Activated CD8-positive, alpha-beta memory T cell treated with anti-CD3 and anti-CD28 coated beads, Interleukin-2, amount 50 U/mL, for 48 hours (primary cell): ENCODE results near the gene MARK3.

ENCODE experiments used
- DNase-seq: peaks from one replicate; pipeline ENCODE4 v3.0.0-alpha.2; 2020

MARK3 gene

DNA sequence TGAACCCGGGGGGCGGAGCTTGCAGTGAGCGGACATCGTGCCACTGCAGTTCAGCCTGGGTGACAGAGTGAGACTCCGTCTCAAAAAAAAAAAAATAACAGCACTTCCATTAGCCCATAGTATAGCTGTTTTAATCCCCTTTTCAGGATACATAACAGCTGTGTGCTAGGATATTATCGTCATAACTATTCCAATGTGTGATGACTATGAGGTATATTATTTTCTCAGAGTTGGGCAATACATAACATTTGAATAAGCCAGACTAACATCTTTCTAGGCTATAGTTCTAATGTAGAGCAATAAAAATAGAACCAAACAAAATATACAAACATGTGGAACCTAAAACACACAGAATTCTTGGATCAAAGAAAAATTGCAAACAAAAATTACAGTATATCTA is 57.1 kb downstream of the MARK3 start:
- no peak for DNase-seq

DNA sequence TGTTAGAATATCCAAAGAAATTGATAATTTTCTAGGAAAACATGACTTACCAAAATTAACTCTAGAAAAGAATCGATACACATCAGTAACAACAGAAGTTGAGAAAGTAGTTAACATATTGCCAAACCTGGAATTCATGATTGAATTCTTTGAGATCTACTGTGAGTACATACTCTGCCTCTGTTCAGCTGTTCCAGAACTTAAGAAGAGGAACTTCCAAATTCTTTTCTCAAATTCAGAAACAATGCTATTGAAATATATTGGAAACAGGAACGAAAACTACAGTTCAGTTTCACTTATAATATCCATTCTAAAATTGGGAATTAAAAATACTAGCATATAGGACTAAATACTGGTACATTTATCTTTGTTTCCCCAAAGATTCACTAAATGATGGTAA is 57.9 kb downstream of the MARK3 start:
- DNase-seq, result no peak

DNA sequence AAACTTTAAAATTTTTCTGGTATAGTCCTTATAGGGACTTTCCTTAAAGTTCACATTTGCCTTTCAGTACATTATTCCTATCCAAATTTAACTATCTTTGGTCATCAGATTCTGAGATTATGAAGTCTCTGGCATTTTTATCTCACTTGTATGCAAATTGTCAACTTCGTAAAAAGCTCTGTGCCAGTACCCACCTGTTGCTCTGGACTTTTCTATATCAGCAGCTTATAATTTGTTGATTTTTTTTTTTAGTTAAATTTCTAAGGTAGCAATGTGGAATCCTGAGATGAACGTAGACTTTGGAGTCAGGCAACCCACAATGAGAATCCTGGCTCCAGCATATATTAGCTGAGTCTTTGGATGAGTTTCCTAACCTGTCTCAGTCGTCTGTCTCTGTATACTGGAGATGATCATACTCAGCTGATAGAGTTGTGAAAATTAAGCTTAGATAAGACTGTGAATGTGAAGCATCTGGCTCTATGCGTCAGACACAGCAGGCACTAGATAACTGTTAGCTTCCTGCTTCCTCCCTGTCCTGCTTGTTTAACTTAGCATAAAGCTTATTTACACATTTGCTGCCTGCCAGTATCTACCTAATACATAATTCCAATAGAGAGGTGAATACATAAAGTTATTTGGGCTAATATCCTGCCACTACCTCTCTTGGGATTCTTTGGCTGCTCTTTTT is 59.8 kb downstream of the MARK3 start:
- DNase-seq, result no peak

DNA sequence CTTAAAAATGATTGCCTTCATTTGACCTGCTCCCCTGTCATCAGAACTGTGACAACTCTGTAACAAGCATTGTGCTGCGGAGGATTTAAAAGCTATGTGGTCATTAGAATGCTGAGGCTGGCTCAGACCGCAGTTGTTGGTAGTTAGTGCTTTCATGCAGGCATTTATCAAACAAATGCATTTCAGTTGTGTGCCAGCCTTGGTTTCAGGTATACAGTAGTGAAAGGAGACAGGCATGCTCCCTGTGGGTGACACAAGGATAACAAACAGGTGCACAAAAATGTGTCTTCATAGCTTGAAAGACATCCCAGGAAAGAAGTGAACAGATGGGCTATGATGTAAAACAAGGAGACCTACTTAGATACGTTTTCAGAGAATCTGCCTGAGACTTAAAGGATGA is 60.6 kb downstream of the MARK3 start:
- no peak for DNase-seq

DNA sequence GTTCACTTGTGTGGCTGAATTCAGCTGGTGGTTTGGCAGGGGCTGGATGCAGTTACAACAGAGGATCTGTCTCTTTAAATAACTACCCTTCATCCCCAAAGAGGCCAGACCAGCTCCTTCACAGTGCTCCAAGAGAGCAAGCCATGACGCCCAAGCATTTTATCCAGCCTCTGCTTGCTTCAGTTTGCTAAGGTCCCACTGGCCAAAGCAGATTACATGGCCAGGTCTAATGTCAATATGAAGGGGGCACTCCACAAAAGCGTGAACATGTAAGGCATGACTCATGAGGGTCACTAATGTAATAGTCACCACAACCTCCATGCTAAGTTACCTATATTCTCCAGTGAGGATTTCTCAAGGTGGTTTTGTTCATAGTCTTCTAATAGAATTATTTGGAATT is 62.9 kb downstream of the MARK3 start:
- no peak for DNase-seq

DNA sequence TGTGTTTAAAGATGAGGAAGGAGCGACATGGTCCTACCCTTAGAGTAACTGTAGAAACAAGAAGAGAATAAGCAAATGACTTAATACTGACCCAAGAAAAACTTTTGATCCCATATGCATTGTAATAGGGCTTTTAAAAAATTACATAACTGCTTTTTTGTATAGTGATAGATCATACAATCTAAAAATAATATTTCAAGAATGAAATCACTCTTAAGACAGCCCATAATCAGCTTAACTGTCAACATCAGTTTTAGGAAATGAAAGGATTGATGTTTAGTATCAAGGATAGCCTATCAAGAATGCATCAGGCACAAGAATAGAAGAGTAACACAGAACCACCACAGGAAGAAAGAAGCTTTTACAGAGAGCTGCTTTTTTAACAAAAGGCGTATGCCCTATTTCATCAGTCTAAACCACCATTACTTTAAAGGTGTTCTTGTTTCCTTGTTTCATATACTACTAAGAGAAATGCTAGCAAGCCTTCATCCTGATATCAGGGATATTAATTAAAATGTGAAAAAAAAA is 64.5 kb downstream of the MARK3 start:
- no peak for DNase-seq

DNA sequence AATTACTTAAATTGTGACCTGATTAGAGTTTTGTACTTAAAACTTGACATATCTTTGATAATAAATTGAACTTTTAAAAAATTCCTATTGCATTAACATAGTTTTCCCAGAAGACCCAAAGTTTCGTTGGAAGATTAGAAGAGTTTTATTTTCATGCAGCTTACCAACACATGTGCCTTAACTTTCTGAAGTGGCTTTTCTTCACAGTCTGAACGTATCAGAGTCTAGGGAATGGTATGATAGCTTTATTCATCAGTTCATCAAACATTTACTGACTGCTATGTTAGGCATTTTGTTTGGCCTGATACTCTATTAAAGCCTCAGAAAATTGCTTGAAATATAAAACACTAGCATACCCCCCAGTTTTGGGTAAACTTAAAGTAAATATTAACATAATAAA is 65.2 kb downstream of the MARK3 start:
- DNase-seq, result no peak

DNA sequence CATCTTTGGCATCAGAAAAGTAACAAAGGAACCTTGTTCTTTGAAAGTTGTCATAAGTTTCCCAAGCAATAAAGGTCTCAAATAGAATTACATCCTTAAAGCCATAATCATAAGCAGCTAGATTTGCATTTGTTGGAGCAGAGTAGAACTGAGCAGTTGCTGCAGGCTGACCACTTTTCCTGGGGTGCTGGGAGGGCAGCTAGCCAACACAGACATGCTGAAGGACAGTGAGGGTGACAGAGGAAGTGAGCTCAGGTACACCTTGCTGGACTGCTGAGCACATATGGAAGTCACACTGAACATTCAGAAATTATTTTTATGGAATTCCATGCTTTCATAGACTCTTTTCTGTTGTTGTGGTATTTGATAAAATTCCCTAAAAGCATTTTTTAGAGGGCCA is 66.2 kb downstream of the MARK3 start:
- DNase-seq, result no peak

DNA sequence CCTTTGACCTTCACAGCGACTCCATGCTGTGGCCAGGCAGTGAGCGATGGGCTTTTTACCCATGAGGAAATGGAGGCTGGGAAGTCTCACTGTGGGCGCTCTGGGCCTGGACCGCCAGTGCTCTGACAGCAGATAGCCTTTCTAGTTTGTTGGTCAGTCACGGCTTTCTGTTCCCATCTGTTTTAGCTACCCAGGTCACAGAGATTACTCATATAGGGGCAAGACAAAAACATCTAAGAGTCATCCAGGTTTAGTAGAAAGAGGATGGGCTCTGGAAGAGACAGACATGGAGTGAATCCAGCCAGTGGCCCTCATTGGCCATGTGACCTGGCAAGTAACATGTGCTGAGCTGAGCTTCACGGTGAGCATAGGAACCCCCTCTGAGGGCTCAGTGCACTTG is 68.6 kb downstream of the MARK3 start:
- DNase-seq, result no peak

DNA sequence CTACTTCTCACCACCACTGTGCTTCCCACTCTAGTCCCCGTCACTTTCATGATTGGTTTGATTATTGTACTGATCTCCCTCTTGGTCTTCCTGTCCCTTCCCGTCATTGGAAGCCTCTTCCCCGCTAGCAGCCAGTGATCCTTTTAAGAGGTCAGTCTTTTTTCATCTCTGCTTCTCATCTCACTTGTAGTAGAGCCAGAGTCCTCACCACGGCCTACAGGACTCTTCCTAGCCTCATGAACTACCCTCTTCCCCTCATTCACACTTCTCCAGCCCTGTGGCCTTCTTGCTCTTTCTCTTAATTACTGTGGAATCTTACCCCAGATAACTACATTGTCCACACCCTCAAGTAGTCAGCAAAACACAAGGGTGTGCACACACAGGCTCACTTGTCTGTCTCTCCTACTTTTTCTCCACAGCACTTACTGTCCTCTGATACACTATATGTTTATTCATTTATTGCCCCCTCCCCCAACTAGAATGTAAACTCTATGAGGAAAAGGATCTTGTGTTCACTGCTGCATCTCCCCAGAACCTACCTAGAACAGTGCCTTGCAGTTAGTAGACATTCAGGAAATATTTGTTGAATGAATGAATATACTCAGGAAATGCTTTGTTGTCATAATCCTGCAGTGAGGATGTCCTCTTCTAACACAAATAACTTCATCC is 71.1 kb downstream of the MARK3 start:
- no peak for DNase-seq

DNA sequence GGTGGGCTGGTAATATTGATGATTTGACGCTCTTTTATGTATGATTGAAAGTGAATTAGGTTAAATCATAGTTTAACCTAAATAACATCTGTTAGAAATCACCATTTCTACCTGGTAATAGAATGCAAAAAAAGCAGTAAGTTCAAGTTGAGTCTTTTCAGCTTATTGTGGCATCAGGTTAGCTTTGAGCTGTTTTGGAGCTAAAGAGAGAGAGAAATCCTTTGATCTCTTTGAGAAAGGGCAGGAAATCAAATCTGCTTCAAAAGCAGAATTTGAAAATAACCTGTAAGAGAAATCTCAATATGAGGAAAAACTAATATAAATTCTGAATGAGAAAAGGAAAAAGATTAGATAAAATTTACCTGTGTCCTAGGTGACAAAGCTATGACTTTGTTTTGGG is 75.2 kb downstream of the MARK3 start:
- DNase-seq, result no peak

DNA sequence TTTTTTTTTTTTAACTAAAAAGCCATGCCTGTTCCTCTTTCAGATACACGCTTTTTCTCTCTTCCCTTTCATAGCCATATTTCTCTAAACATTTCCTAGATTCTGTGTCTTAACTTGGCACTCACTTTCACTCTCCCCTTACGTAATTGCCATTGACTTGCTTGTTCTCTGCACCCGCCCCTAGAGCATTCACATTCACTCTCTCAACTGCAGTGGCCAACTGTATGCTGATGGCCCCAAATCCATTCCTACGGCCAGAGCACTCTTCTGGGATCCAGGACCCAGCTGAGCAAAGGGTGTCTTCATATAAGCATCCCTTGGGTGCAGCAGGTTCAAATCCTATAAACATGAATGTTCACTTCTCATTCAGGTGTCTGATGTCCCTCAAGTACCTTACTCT is 77.9 kb downstream of the MARK3 start:
- DNase-seq, result no peak

DNA sequence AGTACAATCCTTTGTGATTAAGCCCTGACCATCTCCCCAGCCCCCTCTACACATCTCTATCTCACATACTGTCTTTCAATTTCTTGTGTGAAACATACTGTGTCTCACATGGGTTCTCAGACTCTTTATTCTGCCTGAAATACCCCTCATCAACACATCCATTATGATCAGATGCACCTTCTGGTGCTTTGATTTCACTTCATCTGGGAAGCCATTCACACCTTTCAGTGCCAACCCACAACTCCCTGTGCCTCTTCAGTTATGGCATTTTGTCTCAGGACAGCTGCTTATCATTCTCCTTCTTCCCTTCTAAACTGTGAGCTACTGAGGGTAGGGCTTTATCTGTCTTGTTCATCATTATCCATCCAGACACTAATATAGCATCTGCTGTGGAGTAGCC is 78.6 kb downstream of the MARK3 start:
- DNase-seq, result no peak

DNA sequence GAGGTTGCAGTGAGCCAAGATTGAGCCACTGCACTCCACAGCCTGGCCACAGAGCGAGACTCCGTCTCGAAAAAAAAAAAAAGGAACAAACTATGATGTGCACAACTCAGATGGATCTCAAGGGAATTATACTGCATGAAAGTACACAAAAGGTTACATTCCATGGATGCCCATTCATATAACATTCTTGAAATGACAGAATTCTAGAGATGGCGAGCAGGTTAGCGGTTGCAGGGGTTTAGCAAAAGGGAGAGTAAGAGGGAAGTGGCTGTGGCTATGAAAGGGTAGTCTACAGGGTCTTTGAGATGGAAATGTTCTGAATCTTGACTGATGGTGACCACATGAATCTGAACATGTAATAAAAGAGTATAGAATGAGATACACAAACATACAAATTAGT is 87.7 kb downstream of the MARK3 start:
- DNase-seq, result no peak

DNA sequence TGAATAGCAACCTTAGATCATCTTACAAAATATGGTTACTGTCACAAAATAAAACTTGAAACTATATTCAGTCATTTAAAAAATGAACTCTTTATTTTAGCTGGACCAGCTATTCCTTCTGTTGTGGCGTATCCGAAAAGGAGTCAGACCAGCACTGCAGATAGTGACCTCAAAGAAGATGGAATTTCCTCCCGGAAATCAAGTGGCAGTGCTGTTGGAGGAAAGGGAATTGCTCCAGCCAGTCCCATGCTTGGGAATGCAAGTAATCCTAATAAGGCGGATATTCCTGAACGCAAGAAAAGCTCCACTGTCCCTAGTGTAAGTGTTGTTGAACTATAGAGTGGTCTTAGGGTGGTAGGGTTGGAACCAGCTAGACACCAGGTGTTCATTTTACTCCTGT is 89.7 kb downstream of the MARK3 start:
- no peak for DNase-seq

DNA sequence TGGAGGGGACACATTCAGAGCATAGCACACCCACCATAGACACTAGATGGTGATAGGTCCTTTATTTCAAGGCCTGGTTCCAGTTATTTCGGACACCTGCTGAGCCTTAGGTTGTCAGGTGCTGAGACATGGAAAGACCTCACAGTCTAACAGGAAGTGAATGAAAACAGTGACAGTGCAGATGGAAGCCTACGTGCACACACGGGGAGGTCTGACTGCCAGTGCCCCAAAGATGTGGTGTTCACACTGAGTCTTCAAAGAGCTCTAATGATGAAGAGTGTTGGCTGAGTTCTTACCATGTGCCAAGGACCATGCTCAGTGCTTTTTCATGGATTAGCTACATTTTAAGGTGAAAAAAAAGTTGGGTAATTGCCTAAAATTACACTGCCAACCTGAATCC is 90.8 kb downstream of the MARK3 start:
- DNase-seq, result no peak

DNA sequence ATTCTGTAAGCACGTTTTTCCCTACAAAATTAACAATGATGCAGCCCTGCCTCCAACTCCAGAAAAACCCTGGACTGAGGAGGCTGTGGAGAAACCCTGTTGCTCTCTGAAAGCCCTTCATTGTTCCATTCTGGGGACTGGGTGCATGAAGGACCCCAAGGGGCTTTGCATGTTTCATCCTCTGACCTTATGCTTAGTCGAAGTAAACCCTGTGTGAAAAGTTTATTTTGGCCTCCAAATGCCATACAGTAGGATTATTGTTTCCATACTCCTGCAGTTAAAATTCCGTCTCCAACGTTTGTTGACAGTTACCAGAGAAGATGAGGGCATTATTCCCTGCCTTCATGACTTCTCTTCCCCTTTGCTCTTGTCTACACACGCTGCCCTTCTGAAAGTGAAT is 91.4 kb downstream of the MARK3 start:
- no peak for DNase-seq

DNA sequence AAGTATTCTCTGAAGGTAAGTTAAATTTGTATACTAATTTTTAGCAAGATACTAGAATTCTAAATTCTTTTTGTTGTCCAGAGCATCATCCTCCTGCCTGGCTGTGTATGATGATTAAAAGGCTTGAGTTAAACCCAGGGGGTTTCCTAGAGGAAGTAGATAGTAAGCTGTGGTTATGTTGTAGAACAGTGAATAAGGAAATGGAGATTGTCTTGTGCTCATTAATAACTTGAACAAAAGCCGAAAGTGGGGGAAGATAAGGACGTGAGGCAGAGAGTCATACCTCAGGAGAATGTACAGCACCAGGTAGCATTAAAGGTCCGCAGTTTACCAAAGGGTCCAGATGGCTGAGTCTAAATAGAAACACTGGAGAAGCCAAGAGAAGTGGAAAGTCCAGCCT is 95.4 kb downstream of the MARK3 start:
- DNase-seq, result no peak

DNA sequence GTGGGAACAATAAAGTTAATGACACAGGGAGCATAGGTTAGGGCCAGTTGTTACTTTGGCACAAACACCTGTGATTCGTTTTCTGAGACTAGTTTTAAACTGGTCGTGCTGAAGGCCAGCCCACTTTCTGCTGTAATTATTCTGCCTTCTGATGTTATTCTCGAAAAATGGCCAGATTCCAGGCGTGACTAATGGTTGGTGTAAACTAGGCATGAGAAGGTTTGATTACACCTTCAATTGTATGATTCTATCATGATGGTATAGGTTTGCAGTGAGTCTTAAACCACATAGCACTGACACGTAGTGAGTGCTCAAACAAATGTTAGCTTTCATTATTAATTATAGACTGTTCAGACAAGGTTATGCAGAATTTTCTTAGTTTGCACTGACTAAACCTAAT is 98.4 kb downstream of the MARK3 start:
- DNase-seq, result no peak

DNA sequence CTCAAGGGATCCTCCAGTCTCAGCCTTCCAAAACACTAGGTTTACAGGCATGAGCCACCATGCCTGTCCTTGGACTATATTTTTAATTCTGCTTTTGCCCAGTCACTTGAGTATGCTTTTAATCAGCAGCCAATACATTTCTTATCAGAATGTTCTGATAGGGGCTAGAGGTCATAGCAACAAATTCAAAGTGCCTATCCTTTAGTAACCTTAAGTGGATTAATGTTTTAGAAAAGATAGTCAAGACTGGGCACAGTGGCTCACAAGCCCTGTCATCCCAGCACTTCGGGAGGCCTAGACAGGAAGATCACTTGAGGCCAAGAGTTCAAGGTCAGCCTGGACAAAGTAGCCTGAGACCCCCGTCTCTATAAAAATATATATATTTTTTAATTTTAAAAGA is 100.3 kb downstream of the MARK3 start:
- DNase-seq, result peak; percentile 4

DNA sequence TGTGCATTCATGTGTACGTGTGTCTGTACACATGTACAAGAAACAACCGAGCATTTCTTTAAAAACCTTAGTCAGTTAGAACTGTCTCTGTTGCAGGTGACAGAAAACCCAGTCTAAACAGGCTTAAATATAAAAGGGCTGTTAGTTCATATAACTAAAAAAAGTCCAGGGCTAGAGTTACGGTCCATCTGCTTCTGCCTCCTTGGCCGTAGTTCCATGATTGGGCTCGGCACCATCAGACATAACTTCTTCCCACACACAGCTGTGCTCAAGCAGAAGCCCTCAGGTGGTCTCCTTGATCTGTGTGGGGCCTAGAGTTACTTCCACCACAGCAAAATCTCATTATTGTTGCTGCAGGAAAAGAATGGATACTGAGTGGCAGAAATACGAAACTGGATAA is 102.9 kb downstream of the MARK3 start:
- no peak for DNase-seq

DNA sequence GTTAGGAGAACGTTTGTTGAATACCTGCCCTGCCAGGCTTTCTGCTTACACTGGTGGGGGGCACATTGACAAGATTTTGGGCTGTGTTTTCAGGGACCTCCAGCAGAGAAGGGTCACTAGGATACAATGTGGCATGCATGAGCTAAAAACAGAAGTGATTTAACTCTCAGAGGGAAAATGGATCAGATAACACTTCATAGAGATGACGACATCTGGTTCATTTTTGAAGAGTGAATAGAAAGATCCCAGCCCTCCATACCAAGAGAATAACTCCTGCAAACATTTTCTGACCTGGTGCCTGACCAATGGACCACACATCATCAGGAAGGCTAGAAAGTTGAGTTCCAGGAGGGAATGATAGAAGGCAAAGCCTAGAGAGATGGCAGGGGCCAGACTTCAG is 103.7 kb downstream of the MARK3 start:
- DNase-seq, result no peak

DNA sequence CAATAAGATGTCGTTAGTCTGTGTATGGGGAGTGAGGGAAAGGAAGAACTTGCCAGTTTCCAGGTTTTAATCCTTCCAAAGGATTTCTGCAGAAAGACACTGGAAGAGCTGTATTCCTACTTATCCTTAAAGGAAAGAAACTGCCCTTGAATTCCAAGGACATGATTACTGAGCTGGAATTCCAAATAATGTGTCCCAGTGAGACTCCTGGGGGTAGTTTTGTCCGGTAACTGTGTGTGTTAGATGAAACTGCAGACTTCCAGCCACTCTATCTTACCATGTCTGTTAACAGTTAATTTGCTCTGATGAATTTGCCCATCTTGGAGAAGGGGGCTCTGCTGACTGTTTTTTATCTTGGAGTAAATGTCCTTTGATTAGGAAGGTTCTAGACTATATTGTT is 104.4 kb downstream of the MARK3 start:
- no peak for DNase-seq

DNA sequence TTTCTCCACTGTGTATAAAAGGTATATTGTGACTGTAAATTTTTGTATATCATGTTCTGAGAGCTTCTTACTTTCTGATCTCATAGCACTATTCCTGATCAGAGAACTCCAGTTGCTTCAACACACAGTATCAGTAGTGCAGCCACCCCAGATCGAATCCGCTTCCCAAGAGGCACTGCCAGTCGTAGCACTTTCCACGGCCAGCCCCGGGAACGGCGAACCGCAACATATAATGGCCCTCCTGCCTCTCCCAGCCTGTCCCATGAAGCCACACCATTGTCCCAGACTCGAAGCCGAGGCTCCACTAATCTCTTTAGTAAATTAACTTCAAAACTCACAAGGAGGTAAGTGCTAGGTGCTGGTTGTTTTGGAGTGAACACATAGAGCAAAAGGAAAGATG is 106.5 kb downstream of the MARK3 start:
- DNase-seq, result no peak
